GM12874 (cell line): ENCODE results near the gene TAMM41.

Source experiments
- CTCF ChIP-seq: IDR thresholded peaks from 2 replicates; pipeline ENCODE4 v1.5.1; 2011; ENCODE audit warnings: low read depth, mild to moderate bottlenecking, control low read depth, low read length, moderate library complexity; ENCODE audit not compliant: insufficient read depth

Gene TAMM41

GRCh38 chr3:11803977-11804892 lies 42.5 kb downstream of the TAMM41 start:
- TF ChIP-seq CTCF = peak; percentile 62; the same call in 1 of the 2 replicates

- no peak for TF ChIP-seq CTCF
Observed at GRCh38 chr3:11799791-11800190, 46.9 kb downstream of the TAMM41 start.

- TF ChIP-seq CTCF = no peak
Observed at GRCh38 chr3:11794927-11795326, 51.8 kb downstream of the TAMM41 start.

GRCh38 chr3:11791339-11792200 lies 55.1 kb downstream of the TAMM41 start:
- no peak for TF ChIP-seq CTCF

- no peak for TF ChIP-seq CTCF
Observed at GRCh38 chr3:11789412-11789811, 57.3 kb downstream of the TAMM41 start.

- TF ChIP-seq CTCF = no peak
Observed at GRCh38 chr3:11784971-11785377, 61.7 kb downstream of the TAMM41 start.

GRCh38 chr3:11780341-11780740 lies 66.3 kb downstream of the TAMM41 start:
- no peak for TF ChIP-seq CTCF
